Thyroid gland (tissue), 4 donors: ENCODE results near the gene TNFSF11. TPM values are rescaled to one million over a fixed set of nuclear protein-coding genes. Genes with fewer than 3 reads are reported as not detected.

Experiments used
- DNase-seq, 2 donors: peaks; one replicate each; pipeline ENCODE4 v3.0.0-alpha.2; 2019
- H3K27ac ChIP-seq, 3 donors: fragments of 200-600 bp; sonication (generic); 1 replicate in 2 of 3; 2 replicates in 1 of 3; pipeline ENCODE4 v1.5.1; 2016 to 2019; ENCODE audit warnings: mild to moderate bottlenecking in 1 of 3, moderate library complexity in 1 of 3
- H3K27me3 ChIP-seq: fragments of 200-600 bp; sonication (generic); one replicate; pipeline ENCODE4 v1.5.1; 2019
- H3K36me3 ChIP-seq, 2 donors: fragments of 200-600 bp; sonication (generic); one replicate each; pipeline ENCODE4 v1.5.1; 2016 to 2019
- H3K4me1 ChIP-seq, 2 donors: fragments of 200-600 bp; sonication (generic); one replicate each; pipeline ENCODE4 v1.5.1; 2017 to 2019
- H3K4me3 ChIP-seq, 3 donors: fragments of 200-600 bp; sonication (generic); replicated peaks in 1 of 3; 1 replicate in 2 of 3; 2 replicates in 1 of 3; pipeline ENCODE4 v1.5.1; 2016; ENCODE audit warnings: mild to moderate bottlenecking in 1 of 3
- H3K9me3 ChIP-seq: fragments of 200-600 bp; sonication (generic); one replicate; pipeline ENCODE4 v1.5.1; 2017
- CTCF ChIP-seq, 6 experiments: fragments of 200-600 bp in 3 of 6; fragments of 450-650 bp in 3 of 6; sonication (generic) in 3 of 6; IDR thresholded peaks; one replicate each; pipeline ENCODE4 v1.5.1; 2016 to 2019; ENCODE audit warnings: antibody characterized with exemption in 6 of 6, mild to moderate bottlenecking in 2 of 6, inconsistent platforms in 1 of 6, moderate library complexity in 1 of 6
- POLR2A ChIP-seq, 2 donors: fragments of 450-650 bp; IDR thresholded peaks; one replicate each; pipeline ENCODE4 v1.6.1; 2017; ENCODE audit warnings: antibody characterized with exemption in 2 of 2, mild to moderate bottlenecking in 2 of 2, moderate library complexity in 1 of 2
- WGBS, 2 donors: methylation state at CpG; one replicate each; pipeline ENCODE4 v1.1.5; 2017; 5-methylcytosine and 5-hydroxymethylcytosine counted together
- intact Hi-C: fragments of 100-400 bp; cut with DNase I; formaldehyde crosslinking; loops from one replicate; pipeline ENCODE4 v1.15.1; 2023
- total RNA-seq, 4 donors: library from RNA; depleted of rRNA; stranded (reverse); fragments of >200 nt; gene quantifications; one replicate each; pipeline ENCODE4 v1.2.3, GENCODE V29; 2016

TNFSF11 gene
- total RNA-seq, 4 donors from 2014 or later = not detected

GRCh38 chr13:42597505-42597904 is 23.6 kb downstream of the TNFSF11 start:
- intact Hi-C loops = loop anchor here (10.0 kb wide), 1 partner anchor 1207 kb away; no protein-coding TSS in a partner anchor
- no peak for TF ChIP-seq POLR2A (IDR thresholded peaks at IDR 0.05)
- TF ChIP-seq CTCF (IDR thresholded peaks at IDR 0.05) = no peak

GRCh38 chr13:42600943-42601342 is 27.0 kb downstream of the TNFSF11 start:
- intact Hi-C loops = no loop called here
- TF ChIP-seq CTCF (IDR thresholded peaks at IDR 0.05) (no peak), POLR2A (IDR thresholded peaks at IDR 0.05) (no peak)
- no peaks in the 10 kb centered on the region for H3K4me1 ChIP-seq
- no peaks in the 10 kb centered on the region for H3K36me3 ChIP-seq
- H3K27me3 ChIP-seq = no peaks in the 10 kb centered on the region
- H3K9me3 ChIP-seq = no peaks in the 10 kb centered on the region
- 85 to 90% methylated on average over 1 of the region's 1 CpG for WGBS, 2 donors
- H3K4me3 ChIP-seq = no peak overlapping the region
- H3K27ac ChIP-seq = no peak overlapping the region
- DNase-seq = no peak

More at GRCh38 chr13:42597505-42597904, 23.6 kb downstream of the TNFSF11 start:
- Histone ChIP-seq H3K9me3 (no peaks in the 10 kb centered on the region), H3K27ac (no peak overlapping the region), H3K27me3 (no peaks in the 10 kb centered on the region), H3K4me3 (no peak overlapping the region), H3K4me1 (no peaks in the 10 kb centered on the region), H3K36me3 (no peaks in the 10 kb centered on the region)
- WGBS, 2 donors = 84 to 85% methylated on average over 4 of the region's 4 CpGs
- no peak for DNase-seq

- DNase-seq = no peak
- TF ChIP-seq CTCF (IDR thresholded peaks at IDR 0.05) (no peak), POLR2A (IDR thresholded peaks at IDR 0.05) (no peak)
- H3K4me1 ChIP-seq = no peaks in the 10 kb centered on the region
- intact Hi-C loops = no loop called here
- H3K9me3 ChIP-seq = no peaks in the 10 kb centered on the region
- no peaks in the 10 kb centered on the region for H3K36me3 ChIP-seq
- no peak overlapping the region for H3K27ac ChIP-seq
- H3K4me3 ChIP-seq = no peak overlapping the region
- H3K27me3 ChIP-seq = no peaks in the 10 kb centered on the region
- WGBS, 2 donors = 72 to 74% methylated on average over 1 of the region's 1 CpG
Observed at GRCh38 chr13:42602906-42603305, 29.0 kb downstream of the TNFSF11 start.

- no peak overlapping the region for H3K27ac ChIP-seq
- no peaks in the 10 kb centered on the region for H3K27me3 ChIP-seq
- intact Hi-C loops = no loop called here
- no peaks in the 10 kb centered on the region for H3K36me3 ChIP-seq
- no peak overlapping the region for H3K4me3 ChIP-seq
- no peaks in the 10 kb centered on the region for H3K9me3 ChIP-seq
- DNase-seq = no peak
- 43 to 51% methylated on average over 2 of the region's 2 CpGs for WGBS, 2 donors
- no peaks in the 10 kb centered on the region for H3K4me1 ChIP-seq
- TF ChIP-seq POLR2A (IDR thresholded peaks at IDR 0.05) (no peak), CTCF (IDR thresholded peaks at IDR 0.05) (no peak)
Observed at GRCh38 chr13:42603571-42603970, 29.6 kb downstream of the TNFSF11 start.

- WGBS, 2 donors = 89 to 91% methylated on average over 2 of the region's 2 CpGs
- Histone ChIP-seq H3K27ac (no peak overlapping the region), H3K4me3 (no peak overlapping the region), H3K27me3 (no peaks in the 10 kb centered on the region), H3K4me1 (no peaks in the 10 kb centered on the region), H3K9me3 (no peaks in the 10 kb centered on the region), H3K36me3 (no peaks in the 10 kb centered on the region)
- intact Hi-C loops = no loop called here
- DNase-seq = no peak
- TF ChIP-seq CTCF (IDR thresholded peaks at IDR 0.05) = no peak
- TF ChIP-seq POLR2A (IDR thresholded peaks at IDR 0.05) = no peak
Observed at GRCh38 chr13:42607546-42607945, 33.6 kb downstream of the TNFSF11 start.
